Left colon (tissue), 2 donors: ENCODE data around the gene NF1. TPM values are rescaled to one million over a fixed set of nuclear protein-coding genes. Genes with fewer than 3 reads are reported as not detected.

ENCODE experiments used
- ATAC-seq: fragments of 200-7000 bp; cut with Tn5 transposase; one replicate; pipeline ENCODE4 v1.9.1; 2020; ENCODE audit warnings: mild to moderate bottlenecking, moderate library complexity
- DNase-seq, 2 donors: peaks; one replicate each; pipeline ENCODE4 v3.0.0-alpha.2; 2020
- intact Hi-C, 2 donors: fragments of 100-400 bp; cut with DNase I in 1 of 2; cut with micrococcal nuclease in 1 of 2; formaldehyde crosslinking; loops; one replicate each; pipeline versions ENCODE4 v1.11.2 to v1.14.0; 2022; cut with DNase I, micrococcal nuclease
- total RNA-seq, 2 donors: library from RNA; stranded (reverse); fragmentation: NEBNext Ultra II Directional; extraction: Animal tissue kit (Norgen Biotek cat#: 25700); gene quantifications; one replicate each; pipeline ENCODE4 v1.2.1, GENCODE V29; 2021
- donor health status: DM: no; HTN: no; CAD: no.
- donor health status: DM: yes; HTN: yes; CAD: no.

Gene NF1
- total RNA-seq, 2 donors from 2014 or later, result 48.9 to 61.4 TPM

DNA sequence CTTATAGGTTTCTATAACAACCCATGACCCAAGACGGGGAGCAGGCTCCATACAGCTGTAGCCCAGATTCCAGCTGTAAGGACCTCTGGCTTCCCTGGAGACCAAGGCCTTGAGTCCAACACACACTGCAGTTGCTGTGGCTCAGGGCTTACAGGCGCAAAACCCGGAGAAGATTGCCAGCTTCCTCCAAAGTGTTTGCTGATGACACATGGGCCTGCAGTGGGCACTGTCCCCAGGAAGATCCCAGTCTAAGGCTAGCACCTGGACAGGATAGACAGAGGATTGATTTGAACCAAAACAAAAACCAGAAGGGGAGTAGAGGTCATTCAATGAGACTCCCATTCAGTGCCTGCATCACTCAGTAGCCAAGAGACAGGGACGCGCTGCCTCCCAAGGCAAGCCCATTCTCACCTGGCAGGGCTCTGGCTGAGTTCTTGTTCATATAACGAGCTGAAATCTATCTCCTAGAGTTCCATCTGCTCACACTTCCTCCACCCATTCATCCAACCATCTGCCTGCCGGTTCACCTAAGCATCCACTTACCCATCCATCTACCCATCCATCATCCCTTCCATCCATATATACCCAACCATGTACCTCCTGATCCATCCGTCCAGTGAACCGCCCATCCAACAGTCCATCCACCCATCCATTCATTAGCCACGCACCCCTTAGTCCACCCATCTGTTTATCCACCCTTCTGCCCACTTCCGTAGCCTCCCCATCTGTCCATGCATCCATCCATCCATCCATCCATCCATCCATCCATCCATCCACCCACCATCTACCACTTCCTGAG lies 306.9 kb downstream of the NF1 start:
- no peak for DNase-seq
- no peak for ATAC-seq
- intact Hi-C loops, result no loop called here

DNA sequence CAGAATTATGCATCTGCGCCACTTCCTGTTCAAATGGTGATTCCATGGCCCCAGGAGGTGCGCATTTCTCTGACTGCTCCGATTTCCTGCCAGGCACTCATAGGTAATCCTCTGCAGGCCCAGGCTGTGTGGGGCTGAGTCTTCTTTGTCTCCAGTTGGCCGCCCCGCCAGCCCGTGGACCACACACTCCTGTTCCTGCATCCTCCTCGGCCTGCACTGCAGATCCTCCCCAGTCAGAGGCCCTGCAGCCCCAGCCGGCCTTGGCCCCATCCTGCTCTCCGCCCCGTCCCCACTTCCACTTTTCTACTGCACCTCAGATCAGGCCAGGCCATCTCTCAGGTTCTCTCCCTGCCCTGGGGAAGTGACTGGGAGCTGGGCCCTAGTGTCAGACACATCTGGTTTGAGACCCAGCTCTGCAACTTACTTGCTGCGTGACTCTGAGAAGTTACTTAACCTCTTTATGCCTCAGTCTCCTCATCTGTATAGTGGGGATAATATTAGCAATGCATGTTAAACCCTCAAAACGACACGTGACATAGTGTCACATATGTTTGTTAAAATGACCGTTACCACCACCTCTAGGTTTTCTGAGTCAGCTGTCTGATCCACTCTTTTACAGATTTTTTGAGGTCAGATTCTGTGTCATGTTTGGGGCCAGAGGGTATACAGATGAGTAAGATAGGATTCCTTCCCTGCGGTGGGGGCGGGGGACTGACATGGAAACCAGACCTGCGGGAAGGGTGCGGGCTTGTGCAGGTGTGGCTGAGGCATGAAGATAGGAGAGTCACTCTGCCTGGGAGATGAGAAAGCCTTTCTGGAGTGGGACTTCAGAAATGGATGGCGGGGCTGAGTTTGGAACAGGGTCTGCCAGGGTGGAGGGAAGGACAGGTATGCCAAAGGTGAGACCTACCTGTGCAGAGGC lies 309.5 kb downstream of the NF1 start:
- ATAC-seq (no peak), DNase-seq (no peak)
- intact Hi-C loops, result no loop called here

DNA sequence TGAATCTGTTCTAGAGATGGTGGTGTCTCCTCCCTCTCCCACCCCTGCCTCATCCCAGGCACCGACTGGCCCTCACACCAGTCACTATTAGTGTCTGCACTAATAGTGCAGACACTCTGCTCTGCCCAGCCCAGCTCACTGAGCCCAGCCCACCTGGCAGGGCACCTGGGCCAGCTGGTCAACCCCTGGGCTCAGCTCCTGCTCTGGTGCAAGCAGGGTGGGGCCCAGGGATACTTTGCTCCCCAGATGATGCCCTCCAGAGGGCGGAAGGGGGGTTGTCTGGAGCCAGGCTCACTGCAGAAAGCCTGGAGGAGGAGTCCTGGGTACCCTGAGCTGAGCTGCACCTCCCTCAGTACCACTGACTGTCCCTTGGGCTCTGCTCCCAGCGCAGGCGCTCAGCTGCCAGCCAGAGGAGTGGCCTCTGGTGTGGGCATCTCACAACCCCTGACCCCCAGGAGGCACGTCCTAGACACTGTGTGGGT lies 311.2 kb downstream of the NF1 start:
- ATAC-seq, result no peak
- DNase-seq, result peak in 1 of 2 donors; percentile 16
- intact Hi-C loops, result no loop called here

DNA sequence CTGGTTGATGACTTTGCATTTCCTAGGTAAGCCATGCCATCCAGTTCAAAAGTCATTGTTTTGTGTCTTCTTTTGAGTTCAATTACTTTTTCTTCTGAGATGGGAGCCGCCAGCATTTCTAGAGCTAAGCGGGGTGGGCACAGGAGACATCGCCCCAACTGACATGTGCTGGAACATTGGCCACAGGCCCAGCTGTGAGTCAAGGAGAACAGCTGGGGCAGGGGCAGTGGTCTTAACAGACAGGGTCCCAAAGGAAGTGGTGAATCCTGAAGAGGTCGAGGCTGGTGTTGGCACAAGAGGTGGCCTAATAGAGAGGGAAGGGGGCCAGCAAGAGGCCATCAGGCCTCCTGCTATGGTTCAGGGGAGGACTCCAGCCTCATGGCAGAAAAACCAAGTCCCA lies 313.8 kb downstream of the NF1 start:
- DNase-seq, result peak in 1 of 2 donors; percentile 5
- intact Hi-C loops, result no loop called here
- ATAC-seq, result no peak

DNA sequence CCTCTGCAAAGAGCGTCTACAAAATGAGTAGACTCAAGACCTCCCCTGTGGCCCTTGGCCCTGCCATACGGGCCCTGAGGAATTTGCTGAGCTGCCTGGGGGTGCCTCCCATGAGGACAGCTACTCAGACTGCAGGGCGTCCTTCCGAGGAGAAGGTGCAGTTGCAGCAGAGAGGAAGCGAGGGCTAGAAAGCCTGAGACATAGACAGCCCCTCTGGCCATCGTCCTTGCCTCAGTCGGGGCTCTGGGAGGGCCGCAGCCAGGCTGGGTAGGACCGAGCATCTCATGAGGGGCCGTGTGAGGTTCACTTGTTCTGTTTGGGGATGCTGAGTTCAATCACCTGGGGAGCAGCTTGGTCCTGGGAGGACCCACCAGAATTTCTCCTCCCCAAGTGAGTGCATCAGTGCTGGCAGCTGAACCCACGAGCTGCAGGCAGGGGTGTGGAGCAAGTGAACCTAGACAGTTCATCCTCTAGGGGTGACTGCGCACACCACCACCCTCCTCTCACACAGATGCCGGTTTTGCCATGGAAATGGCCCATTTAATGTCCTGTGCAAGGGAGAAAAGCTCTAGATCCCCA lies 317.0 kb downstream of the NF1 start:
- intact Hi-C loops, result no loop called here
- DNase-seq (no peak), ATAC-seq (no peak)

GRCh38 chr17:31412511-31412910 lies 317.7 kb downstream of the NF1 start:
- ATAC-seq, result no peak
- no peak for DNase-seq
- intact Hi-C loops, result no loop called here

DNA sequence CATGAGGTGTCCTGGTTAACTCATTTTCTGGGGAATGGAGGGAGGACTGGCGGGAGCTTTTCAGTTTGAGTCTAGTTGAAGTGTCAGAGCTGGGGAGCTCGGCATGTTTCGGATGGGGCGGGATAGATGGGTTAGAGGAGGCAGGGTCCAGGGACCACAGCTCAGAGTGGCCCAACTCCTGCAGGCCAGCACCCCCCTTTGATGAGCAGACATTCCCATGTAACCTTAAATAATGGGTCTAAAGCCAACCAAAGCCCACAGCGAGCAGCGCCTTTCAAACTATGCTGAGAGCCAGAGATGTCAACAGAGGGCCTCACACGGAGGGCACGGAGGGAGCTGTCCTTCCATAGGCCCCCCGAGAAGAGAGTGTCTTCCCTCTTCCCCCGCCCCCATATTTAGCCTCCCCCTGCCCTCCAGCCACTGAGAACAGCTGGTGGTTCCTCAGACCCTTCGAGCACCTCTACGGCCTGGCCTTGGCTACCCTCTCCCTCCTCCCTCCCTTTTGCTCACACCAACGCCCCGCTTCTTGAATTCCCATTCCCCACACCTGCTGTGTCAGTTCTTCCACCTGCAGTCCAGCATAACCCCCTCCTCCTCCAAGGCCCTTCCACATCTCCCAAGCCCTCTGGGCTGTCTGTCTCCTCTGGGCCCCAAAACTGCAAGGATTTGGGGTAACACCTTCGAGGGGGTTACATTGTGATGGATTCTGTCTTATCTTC lies 318.5 kb downstream of the NF1 start:
- DNase-seq, result no peak
- intact Hi-C loops, result no loop called here
- no peak for ATAC-seq

GRCh38 chr17:31413874-31414549 lies 319.2 kb downstream of the NF1 start:
- intact Hi-C loops, result no loop called here
- ATAC-seq, result no peak
- DNase-seq, result no peak

GRCh38 chr17:31414550-31414918 lies 319.8 kb downstream of the NF1 start:
- DNase-seq, result no peak
- ATAC-seq, result no peak
- intact Hi-C loops, result no loop called here

GRCh38 chr17:31415004-31415454 lies 320.3 kb downstream of the NF1 start:
- ATAC-seq (peak; percentile 74), DNase-seq (no peak)
- intact Hi-C loops, result no loop called here

DNA sequence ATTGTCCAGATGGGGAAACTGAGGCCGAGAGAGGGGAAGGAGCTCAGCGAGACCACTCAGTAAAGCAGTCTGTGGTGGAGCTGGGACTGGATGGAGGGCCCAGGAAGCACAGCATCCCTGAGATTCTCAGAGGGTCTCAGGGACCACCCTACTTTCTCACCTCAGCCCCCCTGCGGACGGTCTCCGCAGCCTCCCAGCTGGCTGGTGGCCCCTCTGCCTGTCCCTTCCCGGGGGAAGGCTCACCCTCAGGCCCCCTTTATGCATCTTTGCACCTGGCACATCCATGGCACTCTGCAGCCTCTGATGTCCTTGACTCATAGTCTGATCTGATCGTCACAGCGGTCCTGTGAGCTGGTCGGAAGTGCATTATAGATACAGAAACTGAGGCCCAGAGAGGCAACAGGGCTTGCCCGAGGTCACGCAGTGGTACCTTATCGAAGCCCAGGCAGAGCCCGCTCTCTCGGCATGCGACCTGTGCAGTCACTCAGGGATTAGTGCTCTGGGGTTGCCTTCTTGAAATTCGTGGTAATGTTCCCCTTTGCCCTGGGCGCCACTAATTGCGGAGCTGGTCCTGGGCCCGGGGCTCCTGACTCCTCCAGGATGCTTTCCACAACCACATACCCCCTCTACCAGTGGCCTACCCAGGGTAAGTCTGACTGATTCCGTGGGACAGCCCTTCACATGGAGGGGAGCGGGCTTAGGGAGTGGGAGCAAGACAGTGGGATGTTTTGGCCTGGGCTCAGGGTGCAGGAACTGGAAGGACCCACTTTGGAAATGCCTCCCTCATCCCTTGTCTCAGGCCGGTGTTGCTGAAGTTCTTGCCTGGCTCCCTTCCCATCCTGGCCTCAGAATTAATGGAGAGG lies 321.1 kb downstream of the NF1 start:
- ATAC-seq, result no peak
- intact Hi-C loops, result no loop called here
- DNase-seq, result peak in 1 of 2 donors; percentile 12

- ATAC-seq, result no peak
- intact Hi-C loops, result no loop called here
- DNase-seq, result peak in 1 of 2 donors; percentile 24
These were observed 321.7 kb downstream of the NF1 start for GRCh38 chr17:31416503-31416923.

- intact Hi-C loops, result no loop called here
- DNase-seq, result peak in 1 of 2 donors; percentile 20
- no peak for ATAC-seq
These were observed 322.4 kb downstream of the NF1 start for GRCh38 chr17:31417051-31417792.

DNA sequence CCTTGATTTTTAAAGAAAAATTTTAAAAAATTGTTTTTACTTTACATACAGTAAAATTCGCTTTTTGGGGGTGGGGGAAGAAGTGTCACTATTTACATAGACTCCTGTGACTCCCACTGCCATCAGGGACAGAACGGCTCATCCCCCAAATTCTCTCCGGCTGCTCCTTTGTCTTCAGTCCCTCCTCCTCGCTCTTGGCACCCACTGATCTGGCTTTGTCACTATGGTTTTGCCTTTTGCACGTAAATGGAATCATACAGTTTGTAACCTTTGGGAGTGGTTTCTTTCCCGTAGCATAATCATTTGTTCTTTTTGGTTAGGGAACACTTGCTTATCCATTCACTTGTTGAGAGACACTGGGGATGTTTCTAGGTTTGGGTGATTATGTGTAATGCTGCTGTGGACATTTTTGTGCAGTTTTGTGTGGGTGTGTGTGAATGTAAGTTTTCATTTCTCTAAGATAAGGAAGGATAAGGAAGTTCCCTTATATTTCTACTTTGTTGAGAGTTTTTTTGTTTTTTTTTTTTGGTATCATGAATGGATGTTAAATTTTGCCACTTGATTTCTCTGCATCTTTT lies 324.1 kb downstream of the NF1 start:
- DNase-seq, result no peak
- intact Hi-C loops, result no loop called here
- ATAC-seq, result no peak

GRCh38 chr17:31422443-31422842 lies 327.7 kb downstream of the NF1 start:
- intact Hi-C loops, result no loop called here
- DNase-seq (no peak), ATAC-seq (no peak)

GRCh38 chr17:31424944-31425281 lies 330.1 kb downstream of the NF1 start:
- no peak for ATAC-seq
- intact Hi-C loops, result no loop called here
- DNase-seq, result no peak
